WTC11 (cell line): ENCODE data around the gene PLAAT5. TPM values are rescaled to one million over a fixed set of nuclear protein-coding genes. Genes with fewer than 3 reads are reported as not detected.

Experiments used
- ATAC-seq: fragments of 200-7000 bp; cut with Tn5 transposase; 2 replicates; pipeline ENCODE4 v1.10.0; 2021; ENCODE audit warnings: mild to moderate bottlenecking, moderate library complexity
- CTCF ChIA-PET: fragments of 300-600 bp; sonication (Branson Sonifier 250); formaldehyde crosslinking; loops from one replicate; lab custom pipeline; 2021; ENCODE audit warnings: antibody characterized with exemption; lab: Charles Lee
- POLR2A ChIA-PET: fragments of 350-600 bp; sonication (Branson Sonifier 250); formaldehyde crosslinking; loops from one replicate; lab custom pipeline; 2021; ENCODE audit warnings: antibody characterized with exemption; lab: Charles Lee
- DNase-seq: peaks from one replicate; pipeline ENCODE4 v3.0.0; 2021; ENCODE audit warnings: low spot score
- H3K27ac Mint-ChIP-seq: 2 replicates; pipeline ENCODE4 v1.8.0; 2021; ENCODE audit warnings: mixed read lengths
- H3K27me3 Mint-ChIP-seq: 2 replicates; pipeline ENCODE4 v1.8.0; 2021; ENCODE audit warnings: low read depth, mild to moderate bottlenecking, moderate library complexity, mixed read lengths
- H3K36me3 Mint-ChIP-seq: 2 replicates; pipeline ENCODE4 v1.8.0; 2021; ENCODE audit warnings: mixed read lengths
- H3K4me1 Mint-ChIP-seq: 2 replicates; pipeline ENCODE4 v1.8.0; 2022; ENCODE audit warnings: mixed read lengths
- H3K4me3 Mint-ChIP-seq: 2 replicates; pipeline ENCODE4 v1.8.0; 2021; ENCODE audit warnings: mild to moderate bottlenecking, moderate library complexity, mixed read lengths
- H3K9me3 Mint-ChIP-seq: 2 replicates; pipeline ENCODE4 v1.8.0; 2021; ENCODE audit warnings: mixed read lengths
- ATF1 ChIP-seq: sonication (generic); formaldehyde crosslinking; IDR thresholded peaks from 2 replicates; pipeline ENCODE4 v1.8.1; 2023; ENCODE audit warnings: mild to moderate bottlenecking, moderate library complexity, missing genetic modification reagents
- CBFB ChIP-seq: sonication (generic); formaldehyde crosslinking; IDR thresholded peaks from 2 replicates; pipeline ENCODE4 v1.8.1; 2022; ENCODE audit warnings: mild to moderate bottlenecking, low read depth, missing genetic modification reagents
- EMX1 ChIP-seq: fragments of 250-450 bp; sonication (Bioruptor Pico); IDR thresholded peaks from 2 replicates; pipeline ENCODE4 v1.8.0; 2021; ENCODE audit warnings: mild to moderate bottlenecking
- FOXK1 ChIP-seq: sonication (generic); formaldehyde crosslinking; IDR thresholded peaks from 2 replicates; pipeline ENCODE4 v1.8.0; 2022; ENCODE audit warnings: mild to moderate bottlenecking, moderate library complexity, missing genetic modification reagents
- GRHL2 ChIP-seq: fragments of 250-450 bp; sonication (Bioruptor Pico); IDR thresholded peaks from 2 replicates; pipeline ENCODE4 v1.8.0; 2022; ENCODE audit warnings: mild to moderate bottlenecking, moderate library complexity; ENCODE audit not compliant: insufficient replicate concordance, severe bottlenecking
- JUN ChIP-seq: sonication (generic); formaldehyde crosslinking; IDR thresholded peaks from 2 replicates; pipeline ENCODE4 v1.8.0; 2023; ENCODE audit warnings: mild to moderate bottlenecking, missing genetic modification reagents
- NFE2L1 ChIP-seq: sonication (generic); formaldehyde crosslinking; IDR thresholded peaks from 2 replicates; pipeline ENCODE4 v1.8.1; 2023; ENCODE audit warnings: missing genetic modification reagents
- NFYB ChIP-seq: sonication (generic); formaldehyde crosslinking; conservative IDR thresholded peaks from 2 replicates; pipeline ENCODE4 v1.8.0; 2022; ENCODE audit warnings: low read depth, missing genetic modification reagents
- NR2C2 ChIP-seq: sonication (generic); formaldehyde crosslinking; IDR thresholded peaks from 2 replicates; pipeline ENCODE4 v1.8.0; 2022; ENCODE audit warnings: mild to moderate bottlenecking, missing genetic modification reagents
- RELA ChIP-seq: sonication (generic); formaldehyde crosslinking; IDR thresholded peaks from 2 replicates; pipeline ENCODE4 v1.8.1; 2022; ENCODE audit warnings: missing genetic modification reagents, mild to moderate bottlenecking, borderline replicate concordance
- TEAD1 ChIP-seq: sonication (generic); formaldehyde crosslinking; IDR thresholded peaks from 2 replicates; pipeline ENCODE4 v1.8.0; 2022; ENCODE audit warnings: mild to moderate bottlenecking, missing genetic modification reagents
- TEAD4 ChIP-seq: sonication (generic); formaldehyde crosslinking; IDR thresholded peaks from 2 replicates; pipeline ENCODE4 v1.8.0; 2022; ENCODE audit warnings: mild to moderate bottlenecking, missing genetic modification reagents
- ZNF121 ChIP-seq: sonication (generic); formaldehyde crosslinking; IDR thresholded peaks from 2 replicates; pipeline ENCODE4 v1.8.0; 2023; ENCODE audit warnings: missing genetic modification reagents
- ZNF263 ChIP-seq: sonication (generic); formaldehyde crosslinking; IDR thresholded peaks from 2 replicates; pipeline ENCODE4 v1.8.1; 2022; ENCODE audit warnings: low read depth, mild to moderate bottlenecking, moderate library complexity, missing genetic modification reagents
- ZNF317 ChIP-seq: sonication (generic); formaldehyde crosslinking; IDR thresholded peaks from 2 replicates; pipeline ENCODE4 v1.8.1; 2023; ENCODE audit warnings: low read depth, mild to moderate bottlenecking, moderate library complexity, missing genetic modification reagents, borderline replicate concordance
- total RNA-seq: library from RNA; stranded (reverse); gene quantifications from 3 replicates; pipeline ENCODE4 v1.2.3, GENCODE V29; 2021
- TF ChIP-seq, protein P1 (sequence below): sonication (generic); formaldehyde crosslinking; IDR thresholded peaks from 2 replicates; pipeline ENCODE4 v1.8.1; 2022; ENCODE audit warnings: low read depth, mild to moderate bottlenecking, moderate library complexity, missing genetic modification reagents, borderline replicate concordance
- TF ChIP-seq, protein P2 (sequence below): sonication (generic); formaldehyde crosslinking; conservative IDR thresholded peaks from 2 replicates; pipeline ENCODE4 v1.8.1; 2023; ENCODE audit warnings: mild to moderate bottlenecking, low read depth, missing genetic modification reagents, moderate library complexity
- TF ChIP-seq, protein P3 (sequence below): sonication (generic); formaldehyde crosslinking; IDR thresholded peaks from 2 replicates; pipeline ENCODE4 v1.8.1; 2022; ENCODE audit warnings: missing genetic modification reagents, borderline replicate concordance
- TF ChIP-seq, protein P4 (sequence below): sonication (generic); formaldehyde crosslinking; IDR thresholded peaks from 2 replicates; pipeline ENCODE4 v1.8.0; 2023; ENCODE audit warnings: missing genetic modification reagents, mild to moderate bottlenecking, borderline replicate concordance
- TF ChIP-seq, protein P5 (sequence below): sonication (generic); formaldehyde crosslinking; IDR thresholded peaks from 2 replicates; pipeline ENCODE4 v1.8.1; 2022; ENCODE audit warnings: mild to moderate bottlenecking, moderate library complexity, missing genetic modification reagents

PLAAT5 gene
- total RNA-seq, 1 experiment from 2014 or later: 23.0 TPM

DNA sequence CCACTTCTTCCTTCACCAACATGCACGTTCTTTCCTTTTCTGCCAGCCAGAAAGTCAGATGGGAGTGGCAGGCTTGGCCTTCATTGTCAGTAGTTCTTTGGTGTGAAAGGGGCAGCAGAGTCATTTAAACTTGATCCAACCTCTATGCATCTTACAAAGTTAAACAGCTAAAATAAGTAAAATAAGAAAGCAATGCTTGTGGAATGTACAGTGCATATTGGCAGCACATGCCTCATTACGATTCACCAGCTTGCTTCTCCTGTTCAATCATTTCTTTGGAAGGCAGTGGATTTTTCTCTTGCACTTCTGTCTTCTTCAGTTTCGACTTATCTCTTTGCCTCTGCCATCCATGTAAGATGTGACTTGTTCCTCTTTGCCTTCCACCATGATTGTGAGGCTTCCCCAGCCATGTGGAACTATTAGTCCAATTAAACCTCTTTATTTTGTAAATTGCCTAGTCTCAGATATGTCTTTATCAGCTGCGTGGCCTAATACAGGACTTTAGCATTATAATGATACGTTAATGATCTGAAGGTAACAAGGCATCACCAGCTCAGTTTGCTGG, 29.7 kb upstream of the PLAAT5 start (continued):
- TF ChIP-seq NFYB (no peak), ZNF121 (CRISPR knock-in tag) (no peak), GRHL2 (CRISPR knock-in tag) (no peak), ZNF263 (CRISPR knock-in tag) (no peak), JUN (CRISPR knock-in tag) (no peak), FOXK1 (no peak)
- TF ChIP-seq, protein P1, sequence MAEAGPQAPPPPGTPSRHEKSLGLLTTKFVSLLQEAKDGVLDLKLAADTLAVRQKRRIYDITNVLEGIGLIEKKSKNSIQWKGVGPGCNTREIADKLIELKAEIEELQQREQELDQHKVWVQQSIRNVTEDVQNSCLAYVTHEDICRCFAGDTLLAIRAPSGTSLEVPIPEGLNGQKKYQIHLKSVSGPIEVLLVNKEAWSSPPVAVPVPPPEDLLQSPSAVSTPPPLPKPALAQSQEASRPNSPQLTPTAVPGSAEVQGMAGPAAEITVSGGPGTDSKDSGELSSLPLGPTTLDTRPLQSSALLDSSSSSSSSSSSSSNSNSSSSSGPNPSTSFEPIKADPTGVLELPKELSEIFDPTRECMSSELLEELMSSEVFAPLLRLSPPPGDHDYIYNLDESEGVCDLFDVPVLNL (CRISPR knock-in tag): no peak
- TF ChIP-seq, protein P2, sequence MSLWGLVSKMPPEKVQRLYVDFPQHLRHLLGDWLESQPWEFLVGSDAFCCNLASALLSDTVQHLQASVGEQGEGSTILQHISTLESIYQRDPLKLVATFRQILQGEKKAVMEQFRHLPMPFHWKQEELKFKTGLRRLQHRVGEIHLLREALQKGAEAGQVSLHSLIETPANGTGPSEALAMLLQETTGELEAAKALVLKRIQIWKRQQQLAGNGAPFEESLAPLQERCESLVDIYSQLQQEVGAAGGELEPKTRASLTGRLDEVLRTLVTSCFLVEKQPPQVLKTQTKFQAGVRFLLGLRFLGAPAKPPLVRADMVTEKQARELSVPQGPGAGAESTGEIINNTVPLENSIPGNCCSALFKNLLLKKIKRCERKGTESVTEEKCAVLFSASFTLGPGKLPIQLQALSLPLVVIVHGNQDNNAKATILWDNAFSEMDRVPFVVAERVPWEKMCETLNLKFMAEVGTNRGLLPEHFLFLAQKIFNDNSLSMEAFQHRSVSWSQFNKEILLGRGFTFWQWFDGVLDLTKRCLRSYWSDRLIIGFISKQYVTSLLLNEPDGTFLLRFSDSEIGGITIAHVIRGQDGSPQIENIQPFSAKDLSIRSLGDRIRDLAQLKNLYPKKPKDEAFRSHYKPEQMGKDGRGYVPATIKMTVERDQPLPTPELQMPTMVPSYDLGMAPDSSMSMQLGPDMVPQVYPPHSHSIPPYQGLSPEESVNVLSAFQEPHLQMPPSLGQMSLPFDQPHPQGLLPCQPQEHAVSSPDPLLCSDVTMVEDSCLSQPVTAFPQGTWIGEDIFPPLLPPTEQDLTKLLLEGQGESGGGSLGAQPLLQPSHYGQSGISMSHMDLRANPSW (CRISPR knock-in tag): no peak
- TF ChIP-seq, protein P3, sequence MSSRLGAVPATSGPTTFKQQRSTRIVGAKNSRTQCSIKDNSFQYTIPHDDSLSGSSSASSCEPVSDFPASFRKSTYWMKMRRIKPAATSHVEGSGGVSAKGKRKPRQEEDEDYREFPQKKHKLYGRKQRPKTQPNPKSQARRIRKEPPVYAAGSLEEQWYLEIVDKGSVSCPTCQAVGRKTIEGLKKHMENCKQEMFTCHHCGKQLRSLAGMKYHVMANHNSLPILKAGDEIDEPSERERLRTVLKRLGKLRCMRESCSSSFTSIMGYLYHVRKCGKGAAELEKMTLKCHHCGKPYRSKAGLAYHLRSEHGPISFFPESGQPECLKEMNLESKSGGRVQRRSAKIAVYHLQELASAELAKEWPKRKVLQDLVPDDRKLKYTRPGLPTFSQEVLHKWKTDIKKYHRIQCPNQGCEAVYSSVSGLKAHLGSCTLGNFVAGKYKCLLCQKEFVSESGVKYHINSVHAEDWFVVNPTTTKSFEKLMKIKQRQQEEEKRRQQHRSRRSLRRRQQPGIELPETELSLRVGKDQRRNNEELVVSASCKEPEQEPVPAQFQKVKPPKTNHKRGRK: no peak
- TF ChIP-seq, protein P4, sequence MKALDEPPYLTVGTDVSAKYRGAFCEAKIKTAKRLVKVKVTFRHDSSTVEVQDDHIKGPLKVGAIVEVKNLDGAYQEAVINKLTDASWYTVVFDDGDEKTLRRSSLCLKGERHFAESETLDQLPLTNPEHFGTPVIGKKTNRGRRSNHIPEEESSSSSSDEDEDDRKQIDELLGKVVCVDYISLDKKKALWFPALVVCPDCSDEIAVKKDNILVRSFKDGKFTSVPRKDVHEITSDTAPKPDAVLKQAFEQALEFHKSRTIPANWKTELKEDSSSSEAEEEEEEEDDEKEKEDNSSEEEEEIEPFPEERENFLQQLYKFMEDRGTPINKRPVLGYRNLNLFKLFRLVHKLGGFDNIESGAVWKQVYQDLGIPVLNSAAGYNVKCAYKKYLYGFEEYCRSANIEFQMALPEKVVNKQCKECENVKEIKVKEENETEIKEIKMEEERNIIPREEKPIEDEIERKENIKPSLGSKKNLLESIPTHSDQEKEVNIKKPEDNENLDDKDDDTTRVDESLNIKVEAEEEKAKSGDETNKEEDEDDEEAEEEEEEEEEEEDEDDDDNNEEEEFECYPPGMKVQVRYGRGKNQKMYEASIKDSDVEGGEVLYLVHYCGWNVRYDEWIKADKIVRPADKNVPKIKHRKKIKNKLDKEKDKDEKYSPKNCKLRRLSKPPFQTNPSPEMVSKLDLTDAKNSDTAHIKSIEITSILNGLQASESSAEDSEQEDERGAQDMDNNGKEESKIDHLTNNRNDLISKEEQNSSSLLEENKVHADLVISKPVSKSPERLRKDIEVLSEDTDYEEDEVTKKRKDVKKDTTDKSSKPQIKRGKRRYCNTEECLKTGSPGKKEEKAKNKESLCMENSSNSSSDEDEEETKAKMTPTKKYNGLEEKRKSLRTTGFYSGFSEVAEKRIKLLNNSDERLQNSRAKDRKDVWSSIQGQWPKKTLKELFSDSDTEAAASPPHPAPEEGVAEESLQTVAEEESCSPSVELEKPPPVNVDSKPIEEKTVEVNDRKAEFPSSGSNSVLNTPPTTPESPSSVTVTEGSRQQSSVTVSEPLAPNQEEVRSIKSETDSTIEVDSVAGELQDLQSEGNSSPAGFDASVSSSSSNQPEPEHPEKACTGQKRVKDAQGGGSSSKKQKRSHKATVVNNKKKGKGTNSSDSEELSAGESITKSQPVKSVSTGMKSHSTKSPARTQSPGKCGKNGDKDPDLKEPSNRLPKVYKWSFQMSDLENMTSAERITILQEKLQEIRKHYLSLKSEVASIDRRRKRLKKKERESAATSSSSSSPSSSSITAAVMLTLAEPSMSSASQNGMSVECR (CRISPR knock-in tag): no peak

DNA sequence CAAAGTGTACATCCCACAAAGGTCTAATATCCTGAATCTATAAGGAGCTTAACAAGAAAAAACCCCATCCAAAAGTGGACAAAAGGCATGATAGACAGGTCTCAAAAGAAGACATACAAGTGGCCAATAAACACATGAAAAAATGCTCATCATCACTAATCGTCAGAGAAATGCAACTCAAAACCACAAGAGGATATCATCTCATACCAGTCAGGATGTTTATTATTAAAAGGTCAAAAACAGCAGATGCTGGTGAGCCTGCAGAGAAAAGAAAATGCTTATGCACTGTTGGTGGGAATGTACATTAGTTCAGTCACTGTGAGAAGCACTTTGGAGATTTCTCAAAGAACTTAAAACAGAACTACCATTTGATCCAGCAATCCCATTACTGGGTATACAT, 27.6 kb upstream of the PLAAT5 start:
- no peak overlapping the region for H3K27ac Mint-ChIP-seq
- H3K4me3 Mint-ChIP-seq: no peak overlapping the region
- H3K4me1 Mint-ChIP-seq: peaks cover 6% of the 10 kb centered on the region; the same call in 1 of the 2 replicates
- no peak for TF ChIP-seq CBFB (CRISPR knock-in tag)
- no peak for TF ChIP-seq NR2C2 (CRISPR knock-in tag)
- TF ChIP-seq NFE2L1 (CRISPR knock-in tag): no peak
- TF ChIP-seq, all 79 proteins: peak for 0
- ATAC-seq: no peak
- Mint-ChIP-seq H3K9me3 (peaks cover 39% of the 10 kb centered on the region), H3K36me3 (peaks cover 37% of the 10 kb centered on the region), H3K27me3 (no peaks in the 10 kb centered on the region; the same call in 1 of the 2 replicates)
- POLR2A ChIA-PET: no interaction called here
- DNase-seq: no peak
- CTCF ChIA-PET: no interaction called here

DNA sequence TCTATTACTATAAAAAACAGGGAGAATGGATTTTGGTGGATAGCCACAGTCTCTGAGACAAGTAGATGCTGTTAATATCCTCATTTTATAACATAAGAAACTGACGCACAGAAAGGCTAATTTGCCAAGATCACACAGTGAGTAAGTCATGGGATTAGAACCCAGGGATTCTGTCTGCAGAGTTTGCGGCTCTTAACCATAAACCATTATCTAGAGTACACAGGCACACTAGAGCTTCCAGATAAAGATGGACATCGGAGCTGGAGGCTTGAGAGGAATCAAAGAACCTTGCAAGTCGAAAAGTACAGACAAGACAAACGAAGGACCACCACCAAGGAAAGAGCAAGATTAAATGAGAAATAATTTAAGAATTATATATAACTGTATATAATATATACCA, 26.2 kb upstream of the PLAAT5 start:
- peaks cover 28% of the 10 kb centered on the region for H3K9me3 Mint-ChIP-seq
- no peak for ATAC-seq
- ChIA-PET POLR2A (no interaction called here), CTCF (interaction anchor here (1.0 kb wide), 1 partner anchor 10 kb away, joined by 4 read pairs; no protein-coding TSS in a partner anchor)
- H3K4me1 Mint-ChIP-seq: peaks cover 6% of the 10 kb centered on the region; the same call in 1 of the 2 replicates
- H3K27ac Mint-ChIP-seq: no peak overlapping the region
- no peak for DNase-seq
- peaks cover 27% of the 10 kb centered on the region for H3K36me3 Mint-ChIP-seq
- no peaks in the 10 kb centered on the region; the same call in 1 of the 2 replicates for H3K27me3 Mint-ChIP-seq
- no peak overlapping the region for H3K4me3 Mint-ChIP-seq
- TF ChIP-seq EMX1 (CRISPR knock-in tag): no peak
- TF ChIP-seq FOXK1: no peak
- TF ChIP-seq TEAD4: no peak
- no peak for TF ChIP-seq TEAD1
- TF ChIP-seq ATF1 (CRISPR knock-in tag): no peak
- TF ChIP-seq RELA (CRISPR knock-in tag): no peak
- TF ChIP-seq ZNF317 (CRISPR knock-in tag): no peak
- TF ChIP-seq GRHL2 (CRISPR knock-in tag): no peak
- TF ChIP-seq, protein P5, sequence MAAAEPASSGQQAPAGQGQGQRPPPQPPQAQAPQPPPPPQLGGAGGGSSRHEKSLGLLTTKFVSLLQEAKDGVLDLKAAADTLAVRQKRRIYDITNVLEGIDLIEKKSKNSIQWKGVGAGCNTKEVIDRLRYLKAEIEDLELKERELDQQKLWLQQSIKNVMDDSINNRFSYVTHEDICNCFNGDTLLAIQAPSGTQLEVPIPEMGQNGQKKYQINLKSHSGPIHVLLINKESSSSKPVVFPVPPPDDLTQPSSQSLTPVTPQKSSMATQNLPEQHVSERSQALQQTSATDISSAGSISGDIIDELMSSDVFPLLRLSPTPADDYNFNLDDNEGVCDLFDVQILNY (CRISPR knock-in tag): no peak
